Erythroblast (primary cell): ENCODE data around the gene LBX2.

ENCODE experiments used
- GATA1 ChIP-seq: IDR thresholded peaks from 2 replicates; pipeline ENCODE4 v1.6.1; 2011; ENCODE audit warnings: low read depth, mild to moderate bottlenecking, control low read depth, low read length, moderate library complexity
- POLR2A ChIP-seq: IDR thresholded peaks from 2 replicates; pipeline ENCODE4 v1.6.1; 2011; ENCODE audit warnings: mild to moderate bottlenecking, low read length

DNA sequence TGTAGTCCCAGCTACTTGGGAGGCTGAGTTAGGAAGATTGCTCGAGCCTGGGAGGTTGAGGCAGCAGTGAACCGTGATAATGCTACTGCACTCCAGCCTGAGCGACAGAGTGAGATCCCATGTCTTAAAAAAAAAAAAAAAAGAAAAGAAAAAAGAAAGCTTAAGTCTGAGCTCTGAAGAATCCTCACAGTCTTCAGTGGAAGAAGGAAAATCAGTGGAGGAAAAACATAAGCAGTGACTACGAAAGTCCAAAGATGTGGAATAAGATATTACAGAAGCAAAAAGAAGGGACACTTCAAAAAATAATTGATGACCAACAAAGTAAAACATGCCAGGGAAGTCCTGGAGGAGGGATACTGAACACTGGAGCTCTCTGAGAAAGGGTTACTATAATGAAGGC, 10.9 kb upstream of the LBX2 start:
- TF ChIP-seq POLR2A (no peak), GATA1 (no peak)
